Measurements from ENCODE around the gene NAV2.

GRCh38 chr11:20066783-20067156 lies 354.1 kb downstream of the NAV2 start:
- TF ChIP-seq EZH2phosphoT487 (IDR thresholded peaks at IDR 0.05) (no peak), CTCF (IDR thresholded peaks at IDR 0.05) (no peak)

All from neural progenitor cell (in vitro differentiated cells).